ENCODE measurements around the gene DMXL2.

DMXL2 gene, protein sequence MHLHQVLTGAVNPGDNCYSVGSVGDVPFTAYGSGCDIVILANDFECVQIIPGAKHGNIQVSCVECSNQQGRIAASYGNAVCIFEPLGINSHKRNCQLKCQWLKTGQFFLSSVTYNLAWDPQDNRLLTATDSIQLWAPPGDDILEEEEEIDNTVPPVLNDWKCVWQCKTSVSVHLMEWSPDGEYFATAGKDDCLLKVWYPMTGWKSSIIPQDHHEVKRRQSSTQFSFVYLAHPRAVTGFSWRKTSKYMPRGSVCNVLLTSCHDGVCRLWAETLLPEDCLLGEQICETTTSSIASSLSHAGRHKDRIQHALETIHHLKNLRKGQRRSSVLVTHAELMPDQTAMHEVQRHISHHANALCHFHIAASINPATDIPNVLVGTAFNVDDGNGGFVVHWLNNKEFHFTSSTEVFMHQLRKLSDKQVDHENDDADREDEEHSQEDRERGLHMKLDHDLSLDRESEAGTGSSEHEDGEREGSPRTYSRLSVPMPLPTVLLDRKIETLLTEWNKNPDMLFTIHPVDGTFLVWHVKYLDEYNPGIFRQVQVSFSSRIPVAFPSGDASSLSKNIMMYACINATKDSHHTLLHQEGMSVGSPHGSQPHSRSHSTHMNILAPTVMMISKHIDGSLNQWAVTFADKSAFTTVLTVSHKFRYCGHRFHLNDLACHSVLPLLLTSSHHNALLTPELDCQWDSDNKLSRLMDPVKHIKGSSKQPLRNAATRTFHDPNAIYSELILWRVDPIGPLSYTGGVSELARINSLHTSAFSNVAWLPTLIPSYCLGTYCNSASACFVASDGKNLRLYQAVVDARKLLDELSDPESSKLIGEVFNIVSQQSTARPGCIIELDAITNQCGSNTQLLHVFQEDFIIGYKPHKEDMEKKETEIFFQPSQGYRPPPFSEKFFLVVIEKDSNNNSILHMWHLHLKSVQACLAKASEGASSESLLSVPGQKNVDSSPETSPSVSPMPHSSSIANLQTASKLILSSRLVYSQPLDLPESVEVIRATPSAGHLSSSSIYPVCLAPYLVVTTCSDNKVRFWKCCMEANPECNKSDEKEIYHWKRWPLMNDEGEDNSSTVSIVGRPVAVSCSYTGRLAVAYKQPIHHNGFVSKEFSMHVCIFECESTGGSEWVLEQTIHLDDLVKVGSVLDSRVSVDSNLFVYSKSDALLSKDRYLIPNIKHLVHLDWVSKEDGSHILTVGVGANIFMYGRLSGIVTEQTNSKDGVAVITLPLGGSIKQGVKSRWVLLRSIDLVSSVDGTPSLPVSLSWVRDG (N-terminal part only)

DNA sequence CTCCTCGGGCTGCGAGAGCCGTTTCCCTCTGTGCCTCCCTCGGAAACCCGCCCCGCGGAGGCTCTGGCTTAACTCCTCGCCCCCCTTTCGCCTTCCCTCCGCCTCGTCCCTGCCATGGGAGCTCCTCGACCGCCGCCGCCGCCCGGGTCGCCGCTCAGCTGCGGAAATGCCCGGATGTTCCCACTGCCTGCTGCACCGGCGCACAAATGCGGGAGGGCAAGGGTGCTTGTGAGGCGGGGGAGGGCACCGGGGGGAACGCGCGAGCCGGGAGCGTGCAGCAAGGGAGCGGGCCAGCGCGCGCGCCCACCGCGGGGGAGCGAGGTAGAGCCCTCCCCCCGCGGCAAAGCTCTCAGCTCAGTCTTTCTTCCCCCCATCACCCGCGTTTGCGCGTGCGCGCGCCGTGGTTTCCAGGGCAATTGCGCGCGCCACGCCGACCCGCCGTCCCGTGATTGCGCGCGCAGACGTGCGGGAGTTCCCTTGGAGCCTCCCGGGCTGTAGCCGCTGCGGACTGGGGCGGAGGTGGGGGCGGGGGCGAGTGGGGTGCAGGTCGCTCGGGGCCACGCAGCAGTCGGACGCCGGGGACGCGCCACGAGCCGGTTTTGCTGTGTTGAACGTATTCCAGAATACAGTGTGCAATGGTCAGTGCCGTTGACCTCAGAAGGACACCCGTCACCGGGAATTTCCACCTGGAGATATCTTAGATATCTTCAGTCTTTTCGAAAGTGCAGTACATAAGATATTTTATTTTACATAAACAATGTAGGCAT is at the start of gene DMXL2:
Gene DMXL2 (minus strand): TSS at position 168 of the 767 bp plus-strand sequence. CDS start 226 bp downstream, outside the sequence.
- TF ChIP-seq, protein P1, sequence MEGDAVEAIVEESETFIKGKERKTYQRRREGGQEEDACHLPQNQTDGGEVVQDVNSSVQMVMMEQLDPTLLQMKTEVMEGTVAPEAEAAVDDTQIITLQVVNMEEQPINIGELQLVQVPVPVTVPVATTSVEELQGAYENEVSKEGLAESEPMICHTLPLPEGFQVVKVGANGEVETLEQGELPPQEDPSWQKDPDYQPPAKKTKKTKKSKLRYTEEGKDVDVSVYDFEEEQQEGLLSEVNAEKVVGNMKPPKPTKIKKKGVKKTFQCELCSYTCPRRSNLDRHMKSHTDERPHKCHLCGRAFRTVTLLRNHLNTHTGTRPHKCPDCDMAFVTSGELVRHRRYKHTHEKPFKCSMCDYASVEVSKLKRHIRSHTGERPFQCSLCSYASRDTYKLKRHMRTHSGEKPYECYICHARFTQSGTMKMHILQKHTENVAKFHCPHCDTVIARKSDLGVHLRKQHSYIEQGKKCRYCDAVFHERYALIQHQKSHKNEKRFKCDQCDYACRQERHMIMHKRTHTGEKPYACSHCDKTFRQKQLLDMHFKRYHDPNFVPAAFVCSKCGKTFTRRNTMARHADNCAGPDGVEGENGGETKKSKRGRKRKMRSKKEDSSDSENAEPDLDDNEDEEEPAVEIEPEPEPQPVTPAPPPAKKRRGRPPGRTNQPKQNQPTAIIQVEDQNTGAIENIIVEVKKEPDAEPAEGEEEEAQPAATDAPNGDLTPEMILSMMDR (IDR thresholded peaks at IDR 0.05; ENCODE audit: borderline replicate concordance, insufficient read depth, low read depth, low read length): no peak
- H3K4me3 ChIP-seq (ENCODE audit: low read depth, low read length): peak within 1 kb of the TSS; percentile 96

DNA sequence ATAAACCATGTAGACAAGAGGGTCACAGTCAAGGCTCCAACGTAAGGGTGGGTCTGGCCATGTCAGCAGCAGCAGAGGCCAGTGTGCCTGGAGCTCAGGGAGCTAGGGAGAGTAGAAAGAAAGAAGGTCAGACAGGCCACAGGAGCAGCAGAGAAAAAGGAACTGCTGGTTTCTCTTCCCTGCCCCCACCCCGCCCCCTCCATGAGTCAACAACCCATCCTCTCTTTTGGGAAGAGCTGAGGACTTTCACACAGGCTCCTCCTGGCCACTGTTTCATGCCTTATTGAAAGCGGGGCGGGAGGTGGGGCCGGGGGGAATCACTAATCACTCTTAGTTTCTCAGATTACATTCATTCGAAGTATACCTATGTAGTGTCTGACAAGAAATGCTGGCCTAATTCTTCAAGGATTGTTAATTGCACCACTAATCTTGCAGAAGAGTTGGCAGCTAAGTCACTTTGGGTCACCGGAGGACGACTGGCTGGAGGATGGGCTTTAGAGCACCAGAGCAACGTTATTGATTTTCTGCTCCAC is 49.6 kb upstream of the DMXL2 start:
- no peak overlapping the region for H3K4me3 ChIP-seq (ENCODE audit: low read depth, low read length)

DNA sequence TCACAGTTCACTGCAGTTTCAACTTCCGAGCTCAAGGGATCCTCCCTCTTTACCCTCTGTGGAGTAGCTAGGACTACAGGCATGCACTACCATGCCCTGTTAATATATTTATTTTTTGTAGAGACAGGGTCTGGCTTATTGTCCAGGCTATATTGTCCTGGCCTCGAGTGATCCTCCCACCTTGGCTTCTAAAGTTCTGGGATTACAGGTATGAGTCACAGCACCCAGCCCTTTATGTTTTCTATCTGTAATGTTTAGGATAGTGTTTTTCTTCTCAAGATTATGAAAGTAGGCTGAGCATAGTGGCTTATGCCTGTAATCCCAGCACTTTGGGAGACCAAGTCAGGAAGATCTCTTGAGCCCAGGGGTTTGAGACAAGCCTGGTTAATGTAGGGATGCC is 46.8 kb upstream of the DMXL2 start:
- no peak overlapping the region for H3K4me3 ChIP-seq (ENCODE audit: low read depth, low read length)
- TF ChIP-seq, protein P1 (IDR thresholded peaks at IDR 0.05; ENCODE audit: borderline replicate concordance, insufficient read depth, low read depth, low read length): no peak

More for the DNA sequence above, 49.6 kb upstream of the DMXL2 start:
- TF ChIP-seq, protein P1 (IDR thresholded peaks at IDR 0.05; ENCODE audit: borderline replicate concordance, insufficient read depth, low read depth, low read length): no peak

DNA sequence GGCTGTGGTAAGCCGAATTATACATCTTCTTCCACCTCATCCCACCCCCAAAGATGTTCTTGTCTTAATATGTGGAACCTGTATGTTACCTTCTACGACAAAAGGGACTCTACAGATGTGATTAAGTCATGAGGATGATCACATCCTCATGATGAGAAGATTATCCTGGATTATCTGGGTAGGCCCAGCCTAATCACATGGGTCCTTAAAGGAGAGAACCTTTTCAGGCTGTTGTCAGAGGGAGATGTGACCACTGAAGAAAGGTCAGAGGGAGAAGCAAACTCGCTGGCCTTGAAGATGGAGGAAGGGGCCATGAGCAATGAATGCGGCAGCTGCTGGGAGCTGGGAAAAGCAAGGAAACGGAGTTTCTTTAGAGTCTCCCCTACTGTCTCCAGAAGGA is 45.9 kb upstream of the DMXL2 start:
- no peak overlapping the region for H3K4me3 ChIP-seq (ENCODE audit: low read depth, low read length)
- TF ChIP-seq, protein P1 (IDR thresholded peaks at IDR 0.05; ENCODE audit: borderline replicate concordance, insufficient read depth, low read depth, low read length): no peak

DNA sequence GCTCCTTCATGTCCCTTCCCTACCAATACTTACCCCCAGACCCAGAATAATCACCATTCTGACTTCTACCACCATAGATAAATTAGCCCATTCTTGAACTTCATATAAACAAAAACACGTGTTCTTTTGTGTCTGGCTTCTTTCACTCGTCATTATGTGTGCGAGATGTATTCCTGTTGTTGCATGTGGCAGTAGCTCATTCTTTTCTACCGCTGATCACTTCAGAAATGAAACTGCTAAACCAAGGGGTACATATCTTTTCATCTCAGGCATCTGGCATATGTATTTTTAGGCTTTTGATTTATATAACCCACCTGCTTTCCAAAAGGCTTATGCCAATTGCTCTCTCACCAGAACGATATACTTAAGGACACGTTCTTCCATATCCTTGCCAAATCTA is 44.9 kb upstream of the DMXL2 start:
- TF ChIP-seq, protein P1 (IDR thresholded peaks at IDR 0.05; ENCODE audit: borderline replicate concordance, insufficient read depth, low read depth, low read length): no peak
- no peak overlapping the region for H3K4me3 ChIP-seq (ENCODE audit: low read depth, low read length)

DNA sequence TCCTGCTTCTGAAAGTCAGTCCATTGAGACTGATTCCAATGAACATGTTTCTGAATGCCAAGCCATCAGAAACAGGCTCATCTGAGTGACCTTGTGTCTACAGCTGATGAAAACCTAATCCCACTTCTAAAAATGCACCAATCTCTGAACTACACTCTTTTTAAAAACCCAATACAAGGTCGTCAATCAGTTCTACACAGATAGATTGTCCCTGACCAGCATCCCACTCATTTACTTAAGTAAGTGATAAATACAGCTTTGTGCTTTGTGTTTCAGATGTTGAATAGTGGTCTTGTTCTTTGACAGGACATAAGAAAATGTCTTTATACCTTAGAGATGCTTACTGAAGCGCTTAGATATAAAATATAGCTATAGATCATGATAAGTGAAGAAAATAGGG is 38.5 kb upstream of the DMXL2 start:
- no peak overlapping the region for H3K4me3 ChIP-seq (ENCODE audit: low read depth, low read length)
- TF ChIP-seq, protein P1 (IDR thresholded peaks at IDR 0.05; ENCODE audit: borderline replicate concordance, insufficient read depth, low read depth, low read length): no peak
